ENCODE data around the gene C2CD4B. TPM values are rescaled to one million over a fixed set of nuclear protein-coding genes. Genes with fewer than 3 reads are reported as not detected.

The C2CD4B gene
- total RNA-seq, 2 experiments from 2014 or later, result not detected

- Mint-ChIP-seq H3K9me3 (ENCODE audit: insufficient read depth) (no peaks in the 10 kb centered on the region), H3K4me3 (no peak overlapping the region), H3K27me3 (ENCODE audit: low read depth) (peaks cover 24% of the 10 kb centered on the region), H3K27ac (no peak overlapping the region), H3K4me1 (ENCODE audit: low read depth) (no peaks in the 10 kb centered on the region), H3K36me3 (ENCODE audit: low read depth) (no peaks in the 10 kb centered on the region)
- ChIA-PET CTCF (interaction anchor here (2.0 kb wide), 1 partner anchor 22 kb away, joined by 4 read pairs; the partner anchor contains the start of gene C2CD4B), POLR2A (no interaction called here)
- ATAC-seq, result no peak
- DNase-seq, result no peak
Observed at GRCh38 chr15:62186578-62186977, 21.5 kb upstream of the C2CD4B start.

- Mint-ChIP-seq H3K9me3 (ENCODE audit: insufficient read depth) (no peaks in the 10 kb centered on the region), H3K27me3 (ENCODE audit: low read depth) (peaks cover 16% of the 10 kb centered on the region), H3K36me3 (ENCODE audit: low read depth) (no peaks in the 10 kb centered on the region), H3K27ac (no peak overlapping the region), H3K4me3 (no peak overlapping the region), H3K4me1 (ENCODE audit: low read depth) (no peaks in the 10 kb centered on the region)
- ChIA-PET CTCF (interaction anchor here (0.7 kb wide), 1 partner anchor 1536 kb away, joined by 3 read pairs; no protein-coding TSS in a partner anchor), POLR2A (no interaction called here)
- DNase-seq, result no peak
- ATAC-seq, result no peak
Observed at GRCh38 chr15:62183130-62183529, 18.0 kb upstream of the C2CD4B start.

- Mint-ChIP-seq H3K9me3 (ENCODE audit: insufficient read depth) (no peaks in the 10 kb centered on the region), H3K27me3 (ENCODE audit: low read depth) (peaks cover 31% of the 10 kb centered on the region), H3K36me3 (ENCODE audit: low read depth) (no peaks in the 10 kb centered on the region), H3K27ac (no peak overlapping the region), H3K4me1 (ENCODE audit: low read depth) (no peaks in the 10 kb centered on the region), H3K4me3 (no peak overlapping the region)
- ATAC-seq, result no peak
- CTCF ChIA-PET, result no interaction called here
- POLR2A ChIA-PET, result no interaction called here
- no peak for DNase-seq
Observed at GRCh38 chr15:62173215-62173614, 8.1 kb upstream of the C2CD4B start.

- ChIA-PET CTCF (no interaction called here), POLR2A (no interaction called here)
- DNase-seq, result no peak
- no peak for ATAC-seq
- Mint-ChIP-seq H3K36me3 (ENCODE audit: low read depth) (no peaks in the 10 kb centered on the region), H3K27ac (no peak overlapping the region), H3K4me1 (ENCODE audit: low read depth) (no peaks in the 10 kb centered on the region), H3K9me3 (ENCODE audit: insufficient read depth) (no peaks in the 10 kb centered on the region), H3K4me3 (no peak overlapping the region), H3K27me3 (ENCODE audit: low read depth) (peaks cover 38% of the 10 kb centered on the region)
Observed at GRCh38 chr15:62171882-62172281, 6.8 kb upstream of the C2CD4B start.

GRCh38 chr15:62165793-62166375 lies 799 bp upstream of the C2CD4B start:
- Mint-ChIP-seq H3K9me3 (ENCODE audit: insufficient read depth) (no peaks in the 10 kb centered on the region), H3K4me1 (ENCODE audit: low read depth) (peaks cover 12% of the 10 kb centered on the region), H3K36me3 (ENCODE audit: low read depth) (no peaks in the 10 kb centered on the region), H3K27me3 (ENCODE audit: low read depth) (peaks cover 73% of the 10 kb centered on the region), H3K4me3 (no peak overlapping the region), H3K27ac (no peak overlapping the region)
- no peak for ATAC-seq
- DNase-seq, result no peak
- ChIA-PET POLR2A (no interaction called here), CTCF (interaction anchor here (1.4 kb wide), 1 partner anchor 22 kb away, joined by 4 read pairs; no protein-coding TSS in a partner anchor)

- Mint-ChIP-seq H3K27ac (no peak overlapping the region), H3K4me3 (peak overlapping the region; percentile 70), H3K9me3 (ENCODE audit: insufficient read depth) (no peaks in the 10 kb centered on the region), H3K27me3 (ENCODE audit: low read depth) (peaks cover 83% of the 10 kb centered on the region), H3K36me3 (ENCODE audit: low read depth) (no peaks in the 10 kb centered on the region), H3K4me1 (ENCODE audit: low read depth) (peaks cover 12% of the 10 kb centered on the region)
- DNase-seq (no peak), ATAC-seq (peak; percentile 72)
- ChIA-PET CTCF (interaction anchor here (1.4 kb wide), 1 partner anchor 23 kb away, joined by 4 read pairs; no protein-coding TSS in a partner anchor), POLR2A (no interaction called here)
Observed at GRCh38 chr15:62164396-62165103, 535 bp downstream of the C2CD4B start.

- DNase-seq, result no peak
Observed at GRCh38 chr15:62164014-62164395, 1.1 kb downstream of the C2CD4B start.

GRCh38 chr15:62163397-62164013 lies 1.6 kb downstream of the C2CD4B start:
- Mint-ChIP-seq H3K9me3 (ENCODE audit: insufficient read depth) (no peaks in the 10 kb centered on the region), H3K4me1 (ENCODE audit: low read depth) (peaks cover 12% of the 10 kb centered on the region), H3K27me3 (ENCODE audit: low read depth) (peaks cover 82% of the 10 kb centered on the region), H3K36me3 (ENCODE audit: low read depth) (no peaks in the 10 kb centered on the region), H3K27ac (no peak overlapping the region), H3K4me3 (no peak overlapping the region)
- DNase-seq (no peak), ATAC-seq (peak; percentile 18)
- POLR2A ChIA-PET, result no interaction called here
- CTCF ChIA-PET, result interaction anchor here (1.0 kb wide), 1 partner anchor 37 kb away, joined by 3 read pairs; no protein-coding TSS in a partner anchor

More at GRCh38 chr15:62164014-62164395, 1.1 kb downstream of the C2CD4B start:
- H3K4me1 Mint-ChIP-seq (ENCODE audit: low read depth), result peaks cover 12% of the 10 kb centered on the region
- no peak overlapping the region for H3K27ac Mint-ChIP-seq
- peak; percentile 34 for ATAC-seq
- peaks cover 81% of the 10 kb centered on the region for H3K27me3 Mint-ChIP-seq (ENCODE audit: low read depth)
- ChIA-PET CTCF (no interaction called here), POLR2A (no interaction called here)
- H3K36me3 Mint-ChIP-seq (ENCODE audit: low read depth), result no peaks in the 10 kb centered on the region
- H3K9me3 Mint-ChIP-seq (ENCODE audit: insufficient read depth), result no peaks in the 10 kb centered on the region
- H3K4me3 Mint-ChIP-seq, result no peak overlapping the region

GRCh38 chr15:62153228-62153627 lies 11.9 kb downstream of the C2CD4B start:
- H3K9me3 Mint-ChIP-seq (ENCODE audit: insufficient read depth), result peaks cover 9% of the 10 kb centered on the region
- no peak overlapping the region for H3K27ac Mint-ChIP-seq
- DNase-seq (no peak), ATAC-seq (no peak)
- H3K4me1 Mint-ChIP-seq (ENCODE audit: low read depth), result no peaks in the 10 kb centered on the region
- ChIA-PET CTCF (interaction anchor here (0.9 to 1.4 kb wide), 2 partner anchors 24 to 101 kb away, joined by 3 to 4 read pairs; no protein-coding TSS in a partner anchor), POLR2A (no interaction called here)
- H3K4me3 Mint-ChIP-seq, result no peak overlapping the region
- H3K36me3 Mint-ChIP-seq (ENCODE audit: low read depth), result no peaks in the 10 kb centered on the region
- H3K27me3 Mint-ChIP-seq (ENCODE audit: low read depth), result peaks cover 17% of the 10 kb centered on the region

GRCh38 chr15:62150445-62150844 lies 14.6 kb downstream of the C2CD4B start:
- ChIA-PET CTCF (no interaction called here), POLR2A (no interaction called here)
- H3K4me3 Mint-ChIP-seq, result no peak overlapping the region
- H3K27ac Mint-ChIP-seq, result no peak overlapping the region
- ATAC-seq (no peak), DNase-seq (no peak)
- H3K4me1 Mint-ChIP-seq (ENCODE audit: low read depth), result no peaks in the 10 kb centered on the region
- H3K27me3 Mint-ChIP-seq (ENCODE audit: low read depth), result peaks cover 12% of the 10 kb centered on the region
- H3K36me3 Mint-ChIP-seq (ENCODE audit: low read depth), result no peaks in the 10 kb centered on the region
- no peaks in the 10 kb centered on the region for H3K9me3 Mint-ChIP-seq (ENCODE audit: insufficient read depth)

GRCh38 chr15:62149729-62150128 lies 15.4 kb downstream of the C2CD4B start:
- no peaks in the 10 kb centered on the region for H3K36me3 Mint-ChIP-seq (ENCODE audit: low read depth)
- no peak overlapping the region for H3K4me3 Mint-ChIP-seq
- peaks cover 9% of the 10 kb centered on the region for H3K27me3 Mint-ChIP-seq (ENCODE audit: low read depth)
- H3K9me3 Mint-ChIP-seq (ENCODE audit: insufficient read depth), result no peaks in the 10 kb centered on the region
- ChIA-PET POLR2A (no interaction called here), CTCF (no interaction called here)
- ATAC-seq (no peak), DNase-seq (no peak)
- no peaks in the 10 kb centered on the region for H3K4me1 Mint-ChIP-seq (ENCODE audit: low read depth)
- no peak overlapping the region for H3K27ac Mint-ChIP-seq

- no peak overlapping the region for H3K27ac Mint-ChIP-seq
- ChIA-PET CTCF (interaction anchor here (0.5 kb wide), 1 partner anchor 1519 kb away, joined by 4 read pairs; no protein-coding TSS in a partner anchor), POLR2A (no interaction called here)
- H3K4me1 Mint-ChIP-seq (ENCODE audit: low read depth), result no peaks in the 10 kb centered on the region
- DNase-seq (no peak), ATAC-seq (no peak)
- H3K36me3 Mint-ChIP-seq (ENCODE audit: low read depth), result no peaks in the 10 kb centered on the region
- H3K9me3 Mint-ChIP-seq (ENCODE audit: insufficient read depth), result no peaks in the 10 kb centered on the region
- peaks cover 5% of the 10 kb centered on the region for H3K27me3 Mint-ChIP-seq (ENCODE audit: low read depth)
- H3K4me3 Mint-ChIP-seq, result no peak overlapping the region
Observed at GRCh38 chr15:62147551-62147950, 17.5 kb downstream of the C2CD4B start.

Measured in activated CD8-positive, alpha-beta T cell treated with anti-CD3 and anti-CD28 coated beads, Interleukin-2, amount 10 ng/mL, durations not matched to agents 7 days and 5 days (primary cell).